Measurements from ENCODE around the gene OR6C70. TPM values are rescaled to one million over a fixed set of nuclear protein-coding genes. Genes with fewer than 3 reads are reported as not detected.

The OR6C70 gene
- total RNA-seq, result not detected

DNA sequence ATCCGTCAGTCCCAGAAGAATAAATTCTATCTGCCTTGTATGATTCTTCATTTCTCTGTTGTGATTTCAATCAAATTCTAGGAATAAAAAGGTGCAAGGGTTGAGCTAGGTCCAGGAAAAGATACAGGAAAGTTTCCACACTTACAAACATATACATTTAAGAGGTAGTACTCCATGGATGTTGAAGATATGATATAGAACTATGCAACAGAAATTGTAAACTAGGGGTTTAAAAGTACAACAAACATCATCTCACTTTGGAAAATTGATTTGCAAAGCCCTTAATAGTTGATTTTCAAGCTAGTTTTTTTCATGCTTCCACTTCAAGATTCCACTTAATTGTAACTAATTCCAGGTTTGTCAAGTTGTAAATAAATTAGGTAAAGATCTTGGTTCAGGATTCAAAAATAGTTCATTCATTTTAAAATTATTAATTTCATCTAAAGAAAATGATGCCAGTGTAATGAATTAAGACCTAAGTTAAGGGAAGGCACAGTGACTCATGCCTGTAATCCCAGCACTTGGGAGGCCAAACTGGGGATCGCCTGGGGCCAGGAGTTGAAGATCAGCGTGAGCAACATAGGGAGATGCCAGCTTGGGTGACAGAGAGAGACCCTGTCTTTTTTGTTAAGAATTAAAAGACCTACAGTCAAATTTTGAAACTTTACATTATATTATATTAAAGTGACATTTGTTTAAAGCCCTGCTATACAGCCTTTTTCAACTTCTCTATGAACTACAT is at the start of gene OR6C70:
OR6C70 (minus strand) TSS at position 51 of the 742 bp plus-strand sequence; CDS start at position 51, 0 bp downstream.
- H3K27me3 ChIP-seq, result no peaks in the 10 kb centered on the region
- H3K27ac ChIP-seq, result no peak within 1 kb of the TSS
- DNase-seq (no peak), ATAC-seq (ENCODE audit: low FRiP score in 2 of 2) (no peak)
- H3K4me1 ChIP-seq, result no peaks in the 10 kb centered on the region
- 85 to 87% methylated on average over 3 of the region's 3 CpGs for WGBS, 2 donors
- no peaks in the 10 kb centered on the region for H3K9me3 ChIP-seq
- H3K4me3 ChIP-seq, result no peak within 1 kb of the TSS
- H3K36me3 ChIP-seq, result no peaks in the 10 kb centered on the region
- TF ChIP-seq EP300 (IDR thresholded peaks at IDR 0.05) (no peak), CTCF (IDR thresholded peaks at IDR 0.05) (no peak), POLR2A (IDR thresholded peaks at IDR 0.05) (no peak), POLR2AphosphoS5 (IDR thresholded peaks at IDR 0.05) (no peak)

GRCh38 chr12:55516391-55516790 is 46.5 kb upstream of the OR6C70 start:
- no peak for TF ChIP-seq EP300 (IDR thresholded peaks at IDR 0.05)
- Histone ChIP-seq H3K4me1 (no peaks in the 10 kb centered on the region), H3K9me3 (no peaks in the 10 kb centered on the region), H3K4me3 (no peak overlapping the region), H3K36me3 (no peaks in the 10 kb centered on the region), H3K27ac (no peak overlapping the region), H3K27me3 (no peaks in the 10 kb centered on the region)
- ATAC-seq (ENCODE audit: low FRiP score in 2 of 2), result no peak
- DNase-seq, result no peak

DNA sequence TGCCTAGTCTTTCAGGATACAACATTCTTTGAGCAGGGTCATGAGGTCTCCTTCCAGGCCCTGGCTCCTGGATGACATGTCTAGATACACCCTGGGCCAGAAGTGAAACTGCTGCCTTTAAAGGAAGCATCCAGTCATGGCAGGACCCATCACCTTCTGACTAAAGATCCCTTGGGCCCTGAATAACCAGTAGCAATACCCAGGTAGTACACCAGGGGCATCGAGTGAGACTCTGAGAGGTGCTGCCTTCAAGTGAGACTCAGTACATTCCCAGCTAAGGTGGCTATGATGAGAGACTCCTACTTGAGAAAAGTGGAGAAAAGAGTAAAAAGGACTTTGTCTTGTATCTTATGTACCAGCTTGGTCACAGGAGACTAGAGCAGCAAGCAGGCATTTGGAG is 45.8 kb upstream of the OR6C70 start:
- H3K4me3 ChIP-seq, result no peak overlapping the region
- no peaks in the 10 kb centered on the region for H3K9me3 ChIP-seq
- TF ChIP-seq POLR2A (IDR thresholded peaks at IDR 0.05) (no peak), EP300 (IDR thresholded peaks at IDR 0.05) (no peak), CTCF (IDR thresholded peaks at IDR 0.05) (no peak), POLR2AphosphoS5 (IDR thresholded peaks at IDR 0.05) (no peak)
- no peaks in the 10 kb centered on the region for H3K36me3 ChIP-seq
- no peaks in the 10 kb centered on the region for H3K27me3 ChIP-seq
- DNase-seq (no peak), ATAC-seq (ENCODE audit: low FRiP score in 2 of 2) (no peak)
- 92 to 100% methylated on average over 1 of the region's 1 CpG for WGBS, 2 donors
- H3K27ac ChIP-seq, result no peak overlapping the region
- H3K4me1 ChIP-seq, result no peaks in the 10 kb centered on the region

GRCh38 chr12:55501601-55502000 is 31.7 kb upstream of the OR6C70 start:
- TF ChIP-seq EP300 (IDR thresholded peaks at IDR 0.05) (no peak), CTCF (IDR thresholded peaks at IDR 0.05) (no peak), POLR2AphosphoS5 (IDR thresholded peaks at IDR 0.05) (no peak), POLR2A (IDR thresholded peaks at IDR 0.05) (no peak)
- no peaks in the 10 kb centered on the region for H3K27me3 ChIP-seq
- H3K9me3 ChIP-seq, result no peaks in the 10 kb centered on the region
- no peaks in the 10 kb centered on the region for H3K4me1 ChIP-seq
- WGBS, 2 donors, result 42 to 48% methylated on average over 2 of the region's 2 CpGs
- DNase-seq (no peak), ATAC-seq (ENCODE audit: low FRiP score in 2 of 2) (no peak)
- no peak overlapping the region for H3K4me3 ChIP-seq
- H3K27ac ChIP-seq, result no peak overlapping the region
- no peaks in the 10 kb centered on the region for H3K36me3 ChIP-seq

- WGBS, 2 donors, result 16 to 43% methylated on average over 2 of the region's 2 CpGs
- DNase-seq, result no peak
- no peak overlapping the region for H3K27ac ChIP-seq
- TF ChIP-seq EP300 (IDR thresholded peaks at IDR 0.05) (no peak), POLR2A (IDR thresholded peaks at IDR 0.05) (no peak), CTCF (IDR thresholded peaks at IDR 0.05) (no peak), POLR2AphosphoS5 (IDR thresholded peaks at IDR 0.05) (no peak)
- H3K36me3 ChIP-seq, result no peaks in the 10 kb centered on the region
- no peaks in the 10 kb centered on the region for H3K27me3 ChIP-seq
- H3K9me3 ChIP-seq, result no peaks in the 10 kb centered on the region
- no peaks in the 10 kb centered on the region for H3K4me1 ChIP-seq
- ATAC-seq (ENCODE audit: low FRiP score in 2 of 2), result no peak
- H3K4me3 ChIP-seq, result no peak overlapping the region
These were observed 29.9 kb upstream of the OR6C70 start for GRCh38 chr12:55499810-55500252.
